ENCODE data around the gene DPF3. TPM values are rescaled to one million over a fixed set of nuclear protein-coding genes. Genes with fewer than 3 reads are reported as not detected.

The DPF3 gene
- total and polyA plus RNA-seq, 2 donors from 2014 or later: 2.3 to 2.8 TPM

- DNase-seq (no peak), FAIRE-seq (no peak)
- TF ChIP-seq CTCF (IDR thresholded peaks at IDR 0.05; ENCODE audit: borderline replicate concordance, extremely low read depth, insufficient read depth): no peak
- no peaks in the 10 kb centered on the region for H3K4me1 ChIP-seq (ENCODE audit: control insufficient read depth in 2 of 3, insufficient read depth in 2 of 3, low read depth in 1 of 3, low read length in 3 of 3)
- H3K9ac ChIP-seq (ENCODE audit: low read length in 3 of 3): no peak overlapping the region
- H3K27me3 ChIP-seq (ENCODE audit: control insufficient read depth, insufficient read depth, low read length): no peaks in the 10 kb centered on the region
- H3K36me3 ChIP-seq (ENCODE audit: control insufficient read depth in 2 of 3, insufficient read depth in 3 of 3, low read length in 3 of 3): no peaks in the 10 kb centered on the region
- intact Hi-C loops (cut with DNase I): no loop called here
- H3K27ac ChIP-seq (ENCODE audit: low read depth in 2 of 2, low read length in 2 of 2): no peak overlapping the region
- no peaks in the 10 kb centered on the region for H3K9me3 ChIP-seq (ENCODE audit: control insufficient read depth in 2 of 3, insufficient read depth in 1 of 3, low read length in 3 of 3)
- H3K4me3 ChIP-seq (ENCODE audit: low read length in 3 of 3): no peak overlapping the region
These were observed 264.4 kb downstream of the DPF3 start for GRCh38 chr14:72629534-72629933.

- TF ChIP-seq CTCF (IDR thresholded peaks at IDR 0.05; ENCODE audit: borderline replicate concordance, extremely low read depth, insufficient read depth): no peak
These were observed 268.2 kb downstream of the DPF3 start for GRCh38 chr14:72625689-72626088.

GRCh38 chr14:72621387-72622065 lies 272.4 kb downstream of the DPF3 start:
- intact Hi-C loops (cut with DNase I): no loop called here
- Histone ChIP-seq H3K27me3 (ENCODE audit: control insufficient read depth, insufficient read depth, low read length) (no peaks in the 10 kb centered on the region), H3K4me1 (ENCODE audit: control insufficient read depth in 2 of 3, insufficient read depth in 2 of 3, low read depth in 1 of 3, low read length in 3 of 3) (peaks cover 0 to 4% (median 2%) of the 10 kb centered on the region in 3 donors), H3K4me3 (ENCODE audit: low read length in 3 of 3) (no peak overlapping the region), H3K36me3 (ENCODE audit: control insufficient read depth in 2 of 3, insufficient read depth in 3 of 3, low read length in 3 of 3) (no peaks in the 10 kb centered on the region), H3K27ac (ENCODE audit: low read depth in 2 of 2, low read length in 2 of 2) (no peak overlapping the region), H3K9ac (ENCODE audit: low read length in 3 of 3) (no peak overlapping the region), H3K9me3 (ENCODE audit: control insufficient read depth in 2 of 3, insufficient read depth in 1 of 3, low read length in 3 of 3) (no peaks in the 10 kb centered on the region)
- FAIRE-seq (no peak), DNase-seq (no peak)
- no peak for TF ChIP-seq CTCF (IDR thresholded peaks at IDR 0.05; ENCODE audit: borderline replicate concordance, extremely low read depth, insufficient read depth)

More at GRCh38 chr14:72625689-72626088, 268.2 kb downstream of the DPF3 start:
- DNase-seq: no peak
- Histone ChIP-seq H3K27me3 (ENCODE audit: control insufficient read depth, insufficient read depth, low read length) (no peaks in the 10 kb centered on the region), H3K4me1 (ENCODE audit: control insufficient read depth in 2 of 3, insufficient read depth in 2 of 3, low read depth in 1 of 3, low read length in 3 of 3) (no peaks in the 10 kb centered on the region), H3K9ac (ENCODE audit: low read length in 3 of 3) (no peak overlapping the region), H3K9me3 (ENCODE audit: control insufficient read depth in 2 of 3, insufficient read depth in 1 of 3, low read length in 3 of 3) (no peaks in the 10 kb centered on the region), H3K27ac (ENCODE audit: low read depth in 2 of 2, low read length in 2 of 2) (no peak overlapping the region), H3K4me3 (ENCODE audit: low read length in 3 of 3) (no peak overlapping the region), H3K36me3 (ENCODE audit: control insufficient read depth in 2 of 3, insufficient read depth in 3 of 3, low read length in 3 of 3) (no peaks in the 10 kb centered on the region)
- no peak for FAIRE-seq
- intact Hi-C loops (cut with DNase I): no loop called here
